HepG2 (cell line): ENCODE measurements around the gene MTHFD1L. TPM values are rescaled to one million over a fixed set of nuclear protein-coding genes. Genes with fewer than 3 reads are reported as not detected.
A peak's percentile ranks its signal among the peaks of the same experiment; 100 is the strongest.

Experiments
- ATAC-seq: fragments of 200-7000 bp; cut with Tn5 transposase; 3 replicates; pipeline ENCODE4 v1.9.1; 2020; ENCODE audit warnings: mild to moderate bottlenecking, moderate library complexity
- BruUV-seq: library from RNA; stranded (reverse); fragments of 400-500 nt; replicated peaks from 2 replicates; lab custom pipeline; 2021; lab: Mats Ljungman, UMichigan
- CTCF ChIA-PET: fragments of 300-600 bp; formaldehyde crosslinking; extraction: SDS; loops from one replicate; lab custom pipeline; 2021; ENCODE audit warnings: low total read pairs, inconsistent platforms, low intra/inter-chr PET ratio; lab: Yijun Ruan, JAX
- POLR2A ChIA-PET: fragments of 350-600 bp; sonication (Branson Sonifier 250); formaldehyde crosslinking; loops from one replicate; lab custom pipeline; 2020; ENCODE audit warnings: antibody characterized with exemption, inconsistent platforms; lab: Yijun Ruan, JAX
- DNase-seq: peaks from one replicate; pipeline ENCODE4 v3.0.0-alpha.2; 2015; ENCODE audit warnings: low spot score
- FAIRE-seq: peaks from 3 replicates; lab custom pipeline; 2011; peaks lifted over from hg19 to GRCh38; lab: Jason Lieb, UNC
- H2AFZ ChIP-seq: one replicate; pipeline ENCODE4 v1.6.1; 2011; ENCODE audit warnings: low read length, inconsistent platforms
- H3K27ac ChIP-seq: fragments of 300-600 bp; 3 replicates; pipeline ENCODE4 v1.8.0; 2011; ENCODE audit warnings: mixed run types, mild to moderate bottlenecking, mixed read lengths, low read length, inconsistent platforms; ENCODE audit not compliant: insufficient read depth; ENCODE audit errors: extremely low read length
- H3K27me3 ChIP-seq, 2 experiments: fragments of 200-600 bp in 1 of 2; 2 replicates in 1 of 2; 3 replicates in 1 of 2; pipeline versions ENCODE4 v1.6.0 to v1.8.0; 2011; ENCODE audit warnings: low read length in 2 of 2, mild to moderate bottlenecking in 2 of 2, moderate library complexity in 2 of 2, inconsistent platforms in 1 of 2; ENCODE audit not compliant: insufficient read depth in 2 of 2, control insufficient read depth in 1 of 2
- H3K36me3 ChIP-seq, 2 experiments: fragments of 200-600 bp in 1 of 2; replicated peaks in 1 of 2; 2 replicates in 1 of 2; 3 replicates in 1 of 2; pipeline versions ENCODE4 v1.5.1 to v1.8.0; 2011; ENCODE audit warnings: low read length in 2 of 2, inconsistent platforms in 1 of 2; ENCODE audit not compliant: insufficient read depth in 2 of 2, control insufficient read depth in 1 of 2
- H3K4me1 ChIP-seq: 2 replicates; pipeline ENCODE4 v1.5.1; 2012; ENCODE audit warnings: low read length, inconsistent platforms; ENCODE audit not compliant: insufficient read depth
- H3K4me2 ChIP-seq: 2 replicates; pipeline ENCODE4 v1.6.0; 2011; ENCODE audit warnings: low read depth, low read length, inconsistent platforms
- H3K4me3 ChIP-seq, 3 experiments: fragments of 200-600 bp in 1 of 3; sonication (generic), shearing (Covaris generic) in 1 of 3; replicated peaks in 1 of 3; 2 replicates each; pipeline ENCODE4 v1.5.1; 2011 to 2016; ENCODE audit warnings: low read length in 3 of 3, inconsistent platforms in 2 of 3, low read depth in 2 of 3, mild to moderate bottlenecking in 2 of 3, control low read depth in 1 of 3, mixed read lengths in 1 of 3; ENCODE audit not compliant: insufficient read depth in 1 of 3
- H3K79me2 ChIP-seq: one replicate; pipeline ENCODE4 v1.6.1; 2011; ENCODE audit warnings: low read length, inconsistent platforms; ENCODE audit not compliant: insufficient read depth
- H3K9ac ChIP-seq: 2 replicates; pipeline ENCODE4 v1.6.0; 2011; ENCODE audit warnings: mild to moderate bottlenecking, low read depth, low read length, inconsistent platforms; ENCODE audit not compliant: insufficient read depth
- H3K9me3 ChIP-seq: 2 replicates; pipeline ENCODE4 v1.5.1; 2012; ENCODE audit warnings: mild to moderate bottlenecking, low read length
- H4K20me1 ChIP-seq: 2 replicates; pipeline ENCODE4 v1.6.0; 2011; ENCODE audit warnings: inconsistent platforms, mild to moderate bottlenecking, low read length, moderate library complexity; ENCODE audit not compliant: insufficient read depth
- AHR ChIP-seq: IDR thresholded peaks from 2 replicates; pipeline ENCODE4 v1.6.1; 2018; ENCODE audit warnings: missing genetic modification reagents, missing compliant biosample characterization
- ARID5B ChIP-seq: IDR thresholded peaks from 2 replicates; pipeline ENCODE4 v1.4.0; 2020; ENCODE audit warnings: mild to moderate bottlenecking, missing genetic modification reagents
- CHD2 ChIP-seq: IDR thresholded peaks from 2 replicates; pipeline ENCODE4 v1.6.1; 2011; ENCODE audit warnings: low read depth, low read length, improper control_type of control experiment
- GATAD1 ChIP-seq: IDR thresholded peaks from 2 replicates; pipeline ENCODE4 v1.6.1; 2016; ENCODE audit warnings: missing genetic modification reagents, missing compliant biosample characterization
- HDAC6 ChIP-seq: fragments of 200-600 bp; sonication (generic); IDR thresholded peaks from 2 replicates; pipeline ENCODE4 v1.7.0; 2017; ENCODE audit warnings: mild to moderate bottlenecking, antibody characterized with exemption, low read length, low read depth
- HOXA5 ChIP-seq: sonication (generic); formaldehyde crosslinking; IDR thresholded peaks from 2 replicates; pipeline ENCODE4 v1.4.0; 2020; ENCODE audit warnings: missing genetic modification reagents
- MBNL3 ChIP-seq: fragments of 250-450 bp; sonication (Bioruptor Pico); conservative IDR thresholded peaks from 2 replicates; pipeline ENCODE4 v1.8.0; 2022; ENCODE audit warnings: mild to moderate bottlenecking, inconsistent platforms
- NCOA2 ChIP-seq: sonication (generic); formaldehyde crosslinking; IDR thresholded peaks from 2 replicates; pipeline ENCODE4 v1.8.0; 2022; ENCODE audit warnings: inconsistent platforms
- PHF5A ChIP-seq: IDR thresholded peaks from one replicate; pipeline ENCODE4 v1.6.1; 2018; ENCODE audit warnings: low read depth, missing genetic modification reagents; ENCODE audit not compliant: unreplicated experiment
- RFX1 ChIP-seq: fragments of 450-650 bp; IDR thresholded peaks from 2 replicates; pipeline ENCODE4 v1.6.1; 2017
- SAP130 ChIP-seq: IDR thresholded peaks from 2 replicates; pipeline ENCODE4 v1.6.1; 2016; ENCODE audit warnings: low read depth
- STAT5B ChIP-seq: sonication (generic); formaldehyde crosslinking; IDR thresholded peaks from 2 replicates; pipeline ENCODE4 v1.4.0; 2020; ENCODE audit warnings: missing genetic modification reagents
- THAP7 ChIP-seq: sonication (generic); formaldehyde crosslinking; IDR thresholded peaks from 2 replicates; pipeline ENCODE4 v1.8.1; 2023; ENCODE audit warnings: mild to moderate bottlenecking, missing genetic modification reagents
- ZKSCAN5 ChIP-seq: sonication (generic); formaldehyde crosslinking; IDR thresholded peaks from 2 replicates; pipeline ENCODE4 v1.5.1; 2020; ENCODE audit warnings: mild to moderate bottlenecking, missing genetic modification reagents
- ZNF253 ChIP-seq: sonication (generic); formaldehyde crosslinking; IDR thresholded peaks from 2 replicates; pipeline ENCODE4 v1.8.0; 2022; ENCODE audit warnings: mild to moderate bottlenecking, missing genetic modification reagents, borderline replicate concordance
- ZNF572 ChIP-seq: sonication (generic); formaldehyde crosslinking; IDR thresholded peaks from 2 replicates; pipeline ENCODE4 v1.5.1; 2020; ENCODE audit warnings: mild to moderate bottlenecking, missing genetic modification reagents
- WGBS: methylation state at CpG from one replicate; pipeline ENCODE4 v1.1.6; 2017; ENCODE audit warnings: low lambda C conversion rate; 5-methylcytosine and 5-hydroxymethylcytosine counted together
- in situ Hi-C: cut with HindIII; loops from 2 replicates; pipeline ENCODE4 v1.10.0; 2017; ENCODE audit warnings: low pct_unique_long_range_greater_than_20kb; ENCODE audit not compliant: extremely low pct_ligation_motif_present
- intact Hi-C: fragments of 100-400 bp; cut with micrococcal nuclease; formaldehyde crosslinking; loops from one replicate; pipeline ENCODE4 v1.10.0; 2022; ENCODE audit not compliant: unreplicated experiment
- polyA plus RNA-seq, 8 experiments: library from polyadenylated mRNA; depleted of rRNA in 3 of 8; stranded (reverse) in 7 of 8; unstranded in 1 of 8; fragments of >200 nt; fragmentation: Illumina TruSeq in 4 of 8; extraction: Trizol in 4 of 8; gene quantifications; 2 replicates each; pipeline versions ENCODE4 v1.2.1 to v1.2.3, GENCODE V29; 2011 to 2016; ENCODE audit warnings: low read depth in 4 of 8, missing spikeins in 1 of 8, mixed read lengths in 1 of 8; ENCODE audit not compliant: insufficient read depth in 1 of 8
- total RNA-seq, 5 experiments: library from RNA; depleted of rRNA; stranded (reverse); fragments of >200 nt; fragmentation: Illumina TruSeq; extraction: Trizol; gene quantifications; 2 replicates each; pipeline ENCODE4 v1.2.3, GENCODE V29; 2016; ENCODE audit warnings: low read depth in 1 of 5
- TF ChIP-seq, protein P1 (sequence below): sonication (generic); formaldehyde crosslinking; IDR thresholded peaks from 2 replicates; pipeline ENCODE4 v1.8.0; 2022; ENCODE audit warnings: mild to moderate bottlenecking, missing genetic modification reagents; ENCODE audit not compliant: insufficient replicate concordance

Gene MTHFD1L
- total and polyA plus RNA-seq, 2 of the 13 experiments (the other 11 are each of a cell fraction or from before 2014, with no cell fraction given): 24.0 to 39.6 TPM

DNA sequence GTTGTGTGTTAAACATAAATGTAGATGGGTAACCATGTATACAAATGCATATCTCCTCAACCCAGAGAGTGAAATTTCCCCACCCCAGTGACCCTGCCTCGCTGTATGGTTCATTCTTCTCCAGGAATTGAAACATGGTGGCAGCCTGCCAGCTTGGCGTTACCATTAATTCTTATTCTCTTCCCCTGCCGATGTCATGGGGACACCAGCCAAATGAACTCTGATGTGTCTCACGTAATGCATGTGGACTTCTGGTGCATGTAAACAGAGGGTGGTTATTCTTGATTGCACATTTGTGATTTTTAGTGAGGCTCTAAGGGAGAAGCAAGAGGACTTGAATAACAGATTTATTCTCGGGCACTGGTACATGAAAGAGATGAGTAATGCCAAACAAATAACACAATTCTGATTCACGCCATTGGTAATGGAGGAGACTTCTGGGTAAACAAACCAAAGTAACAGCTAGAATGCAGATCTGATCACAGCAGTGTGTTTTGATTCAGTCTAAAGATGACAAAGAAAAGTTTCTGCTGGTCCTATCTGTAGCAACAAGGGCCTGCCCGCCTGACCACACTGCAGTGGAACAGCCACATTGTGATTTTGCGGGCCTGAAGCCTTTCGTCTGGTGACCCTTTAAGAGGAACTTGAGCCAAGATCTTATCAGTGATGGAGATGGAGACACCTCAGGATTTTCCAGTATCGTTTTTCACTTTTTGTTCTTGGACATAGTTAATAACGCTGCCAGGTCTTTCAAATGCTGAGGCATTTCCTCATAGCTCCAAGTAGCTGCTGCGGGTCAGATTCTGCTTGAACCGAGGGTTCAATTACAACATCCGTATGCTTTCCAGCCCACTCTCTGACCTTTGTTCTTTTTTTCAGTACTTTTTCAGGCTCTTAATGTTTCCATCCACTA is 202.4 kb downstream of the MTHFD1L start:
- peak; percentile 96 for DNase-seq
- TF ChIP-seq AHR (CRISPR knock-in tag): no peak
- no peak for TF ChIP-seq HOXA5 (CRISPR knock-in tag)
- no peak for TF ChIP-seq CHD2
- TF ChIP-seq NCOA2: peak; percentile 56
- TF ChIP-seq, protein P1, sequence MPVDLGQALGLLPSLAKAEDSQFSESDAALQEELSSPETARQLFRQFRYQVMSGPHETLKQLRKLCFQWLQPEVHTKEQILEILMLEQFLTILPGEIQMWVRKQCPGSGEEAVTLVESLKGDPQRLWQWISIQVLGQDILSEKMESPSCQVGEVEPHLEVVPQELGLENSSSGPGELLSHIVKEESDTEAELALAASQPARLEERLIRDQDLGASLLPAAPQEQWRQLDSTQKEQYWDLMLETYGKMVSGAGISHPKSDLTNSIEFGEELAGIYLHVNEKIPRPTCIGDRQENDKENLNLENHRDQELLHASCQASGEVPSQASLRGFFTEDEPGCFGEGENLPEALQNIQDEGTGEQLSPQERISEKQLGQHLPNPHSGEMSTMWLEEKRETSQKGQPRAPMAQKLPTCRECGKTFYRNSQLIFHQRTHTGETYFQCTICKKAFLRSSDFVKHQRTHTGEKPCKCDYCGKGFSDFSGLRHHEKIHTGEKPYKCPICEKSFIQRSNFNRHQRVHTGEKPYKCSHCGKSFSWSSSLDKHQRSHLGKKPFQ (CRISPR knock-in tag): no peak
- no peak for TF ChIP-seq ZKSCAN5 (CRISPR knock-in tag)
- no peak for TF ChIP-seq ZNF253 (CRISPR knock-in tag)
- no peak for TF ChIP-seq MBNL3 (CRISPR knock-in tag)
- no peak for TF ChIP-seq RFX1
- no peak for TF ChIP-seq THAP7 (CRISPR knock-in tag)
- TF ChIP-seq PHF5A (CRISPR knock-in tag): no peak
- no peak for TF ChIP-seq STAT5B (CRISPR knock-in tag)
- peak; percentile 84 for TF ChIP-seq SAP130
- peak; percentile 34 for TF ChIP-seq GATAD1
- peak; percentile 95 for TF ChIP-seq ARID5B (CRISPR knock-in tag)
- no peak for TF ChIP-seq HDAC6
- no peak for TF ChIP-seq ZNF572 (CRISPR knock-in tag)

More for the DNA sequence above, 202.4 kb downstream of the MTHFD1L start:
- TSS peak; percentile 83 for BruUV-seq
- Histone ChIP-seq H2AFZ (no peak overlapping the region), H3K9me3 (no peaks in the 10 kb centered on the region), H3K9ac (peak overlapping the region; percentile 69), H3K4me1 (peaks cover 58% of the 10 kb centered on the region), H3K27ac (peak overlapping the region; percentile 83), H3K79me2 (no peaks in the 10 kb centered on the region), H3K4me2 (peak overlapping the region; percentile 74), H4K20me1 (no peaks in the 10 kb centered on the region), H3K4me3 (peak overlapping the region; percentile 2 to 45 (median 3); a peak in 3 of 6 replicates), H3K36me3 (no peaks in the 10 kb centered on the region; a peak in 1 of 5 replicates), H3K27me3 (no peaks in the 10 kb centered on the region)
- ChIA-PET CTCF (no interaction called here), POLR2A (interaction anchor here (0.7 to 3.5 kb wide), 17 partner anchors 8 to 258 kb away, joined by 3 to 17 read pairs (median 5); no protein-coding TSS in a partner anchor)
- intact Hi-C loops (loop anchor here (1.0 to 10.0 kb wide), 5 partner anchors 28 to 257 kb away; no protein-coding TSS in a partner anchor), in situ Hi-C loops (no loop called here)
- FAIRE-seq: peak; percentile 95
- peak; percentile 88 for ATAC-seq
- WGBS: 2% methylated on average over 14 of the region's 14 CpGs
